ENCODE measurements around the gene PRDM2. TPM values are rescaled to one million over a fixed set of nuclear protein-coding genes. Genes with fewer than 3 reads are reported as not detected.
"Not testable (repeated sequence)": the region's sequence is repeated elsewhere in the genome, so short reads cannot be mapped to it uniquely, and the experiment has no call there.

Gene PRDM2, protein sequence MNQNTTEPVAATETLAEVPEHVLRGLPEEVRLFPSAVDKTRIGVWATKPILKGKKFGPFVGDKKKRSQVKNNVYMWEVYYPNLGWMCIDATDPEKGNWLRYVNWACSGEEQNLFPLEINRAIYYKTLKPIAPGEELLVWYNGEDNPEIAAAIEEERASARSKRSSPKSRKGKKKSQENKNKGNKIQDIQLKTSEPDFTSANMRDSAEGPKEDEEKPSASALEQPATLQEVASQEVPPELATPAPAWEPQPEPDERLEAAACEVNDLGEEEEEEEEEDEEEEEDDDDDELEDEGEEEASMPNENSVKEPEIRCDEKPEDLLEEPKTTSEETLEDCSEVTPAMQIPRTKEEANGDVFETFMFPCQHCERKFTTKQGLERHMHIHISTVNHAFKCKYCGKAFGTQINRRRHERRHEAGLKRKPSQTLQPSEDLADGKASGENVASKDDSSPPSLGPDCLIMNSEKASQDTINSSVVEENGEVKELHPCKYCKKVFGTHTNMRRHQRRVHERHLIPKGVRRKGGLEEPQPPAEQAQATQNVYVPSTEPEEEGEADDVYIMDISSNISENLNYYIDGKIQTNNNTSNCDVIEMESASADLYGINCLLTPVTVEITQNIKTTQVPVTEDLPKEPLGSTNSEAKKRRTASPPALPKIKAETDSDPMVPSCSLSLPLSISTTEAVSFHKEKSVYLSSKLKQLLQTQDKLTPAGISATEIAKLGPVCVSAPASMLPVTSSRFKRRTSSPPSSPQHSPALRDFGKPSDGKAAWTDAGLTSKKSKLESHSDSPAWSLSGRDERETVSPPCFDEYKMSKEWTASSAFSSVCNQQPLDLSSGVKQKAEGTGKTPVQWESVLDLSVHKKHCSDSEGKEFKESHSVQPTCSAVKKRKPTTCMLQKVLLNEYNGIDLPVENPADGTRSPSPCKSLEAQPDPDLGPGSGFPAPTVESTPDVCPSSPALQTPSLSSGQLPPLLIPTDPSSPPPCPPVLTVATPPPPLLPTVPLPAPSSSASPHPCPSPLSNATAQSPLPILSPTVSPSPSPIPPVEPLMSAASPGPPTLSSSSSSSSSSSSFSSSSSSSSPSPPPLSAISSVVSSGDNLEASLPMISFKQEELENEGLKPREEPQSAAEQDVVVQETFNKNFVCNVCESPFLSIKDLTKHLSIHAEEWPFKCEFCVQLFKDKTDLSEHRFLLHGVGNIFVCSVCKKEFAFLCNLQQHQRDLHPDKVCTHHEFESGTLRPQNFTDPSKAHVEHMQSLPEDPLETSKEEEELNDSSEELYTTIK (N-terminal part only)
- 10 to 100 TPM; 35.7 to 41.4 (median 40.1) TPM for polyA plus RNA-seq (ENCODE audit: insufficient read length in 4 of 4)

DNA sequence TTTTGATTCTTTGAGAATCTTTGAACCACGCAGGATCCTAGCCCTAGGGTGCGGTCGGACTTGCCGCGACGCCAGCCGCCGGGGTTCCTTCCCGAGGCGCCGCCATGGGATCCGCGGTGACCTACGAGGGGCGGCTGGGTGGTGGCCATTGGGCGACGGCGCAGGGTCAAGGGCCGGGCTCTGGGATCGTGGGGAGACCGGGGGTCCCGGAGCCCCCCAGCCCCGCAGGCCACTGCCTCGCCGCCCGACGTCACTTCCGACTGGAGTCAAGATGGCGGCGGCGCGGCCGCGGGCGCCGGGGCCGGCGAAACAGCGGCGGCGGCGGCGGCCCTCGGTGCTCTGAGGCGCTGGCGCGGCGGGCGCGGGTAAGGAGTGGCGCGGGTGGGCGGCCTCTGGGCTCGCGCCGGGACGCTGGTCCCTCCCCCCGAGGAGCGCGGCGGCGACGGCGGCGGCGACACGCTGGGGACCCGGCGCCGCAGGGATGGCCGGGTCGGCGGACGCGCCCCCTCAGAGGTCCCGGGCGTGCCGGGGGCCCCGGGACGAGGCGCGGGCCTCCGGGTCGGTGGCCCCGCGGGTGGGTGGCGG, at the start of gene PRDM2:
PRDM2 (plus strand) TSS at position 253 of the 585 bp plus-strand sequence. CDS start 15,418 bp downstream, outside the sequence.
- no peak for DNase-seq (ENCODE audit: low read depth in 4 of 4, low spot score in 3 of 4)

DNA sequence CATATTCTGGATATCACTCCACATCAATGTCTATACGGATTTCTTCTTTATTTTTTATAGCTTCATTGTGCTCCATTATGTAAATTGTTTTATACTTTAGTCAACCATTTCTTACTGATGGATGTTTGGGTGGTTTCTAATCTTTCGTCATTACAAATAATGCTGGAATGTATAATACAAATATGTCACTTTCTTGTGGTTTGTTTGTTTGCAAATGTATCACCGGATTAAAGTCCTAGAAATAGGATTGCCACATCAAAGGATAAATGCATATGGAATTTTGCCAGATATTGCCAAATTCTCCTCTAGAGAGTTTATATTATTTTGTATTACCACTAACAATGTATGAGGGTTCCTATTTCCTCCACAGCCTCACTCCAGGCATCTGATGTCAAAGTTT, 48.7 kb upstream of the PRDM2 start:
- DNase-seq (ENCODE audit: low read depth in 4 of 4, low spot score in 3 of 4): no peak

DNA sequence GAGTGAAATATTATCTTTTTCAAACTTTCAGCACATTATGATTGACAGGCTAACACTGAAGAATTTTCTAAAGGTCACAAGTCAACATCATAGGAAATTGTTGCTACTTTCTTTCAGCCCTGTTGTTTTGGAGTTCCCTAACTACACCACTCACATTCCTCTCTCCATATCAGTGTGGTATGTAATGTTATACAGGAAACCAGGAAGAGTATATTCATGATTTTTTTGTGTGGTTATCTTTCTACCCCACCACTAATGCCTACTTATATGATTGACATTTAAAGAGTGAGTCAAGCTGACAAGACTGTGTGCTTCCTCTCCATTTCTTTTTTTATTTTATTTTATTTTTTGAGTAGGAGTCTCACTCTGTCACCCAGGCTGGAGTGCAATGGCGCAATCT, 47.8 kb upstream of the PRDM2 start:
- no peak for DNase-seq (ENCODE audit: low read depth in 4 of 4, low spot score in 3 of 4)

DNA sequence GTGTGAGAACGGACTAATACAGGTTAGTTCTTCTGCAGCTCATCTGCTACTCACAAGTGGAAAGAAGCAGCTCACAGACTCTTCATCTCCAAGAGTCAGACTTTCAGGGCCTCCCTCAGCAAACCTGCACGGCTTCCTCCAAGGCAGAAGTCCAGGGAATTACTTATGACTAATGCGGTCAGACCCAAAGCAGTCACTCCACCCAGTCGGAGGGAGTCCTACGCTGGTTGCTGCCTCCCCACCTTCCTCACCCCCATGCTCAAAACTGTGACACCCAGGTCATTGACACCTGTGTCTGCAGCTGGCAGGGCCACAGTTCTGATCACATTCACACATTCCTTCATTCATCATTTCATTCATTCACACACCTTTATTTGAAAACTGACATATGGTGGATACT, 38.4 kb upstream of the PRDM2 start:
- no peak for DNase-seq (ENCODE audit: low read depth in 4 of 4, low spot score in 3 of 4)

DNA sequence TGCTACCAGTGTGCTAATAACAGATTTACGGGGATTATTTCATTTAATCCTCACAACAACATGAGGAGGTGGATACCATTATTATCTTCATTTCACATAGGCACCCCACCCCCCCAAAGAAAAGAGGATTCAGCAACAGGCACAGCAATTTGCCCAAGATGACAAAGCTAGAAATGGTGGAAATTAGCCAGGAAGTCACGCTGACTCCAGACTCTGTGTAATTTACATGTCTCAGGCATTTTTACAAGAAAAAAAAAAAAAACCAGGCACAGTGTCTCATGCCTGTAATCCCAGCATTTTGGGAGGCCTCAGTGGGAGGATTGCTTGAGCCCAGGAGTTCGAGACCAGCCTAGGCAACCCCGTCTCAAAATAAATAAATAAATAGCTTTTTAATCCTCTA, 37.5 kb upstream of the PRDM2 start:
- no peak for DNase-seq (ENCODE audit: low read depth in 4 of 4, low spot score in 3 of 4)

DNA sequence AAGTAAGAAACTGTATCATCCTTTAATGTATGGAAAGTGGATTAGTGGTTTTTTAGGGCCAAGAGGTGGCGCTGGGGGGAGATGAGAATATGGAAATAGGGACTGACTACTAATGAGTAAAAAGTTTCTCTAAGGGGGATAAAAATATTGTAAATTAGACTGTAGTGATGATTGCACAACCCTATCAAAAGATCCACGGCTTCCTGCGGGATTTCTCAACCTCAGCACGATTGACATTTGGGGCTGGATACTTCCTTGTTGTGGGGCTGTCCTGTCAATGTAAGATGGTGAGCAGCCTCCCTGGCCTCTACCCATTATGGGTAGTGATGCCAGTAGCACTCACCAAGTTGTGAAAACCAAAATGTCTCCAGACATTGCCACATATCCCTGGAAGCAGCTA, 36.0 kb upstream of the PRDM2 start:
- no peak for DNase-seq (ENCODE audit: low read depth in 4 of 4, low spot score in 3 of 4)

DNA sequence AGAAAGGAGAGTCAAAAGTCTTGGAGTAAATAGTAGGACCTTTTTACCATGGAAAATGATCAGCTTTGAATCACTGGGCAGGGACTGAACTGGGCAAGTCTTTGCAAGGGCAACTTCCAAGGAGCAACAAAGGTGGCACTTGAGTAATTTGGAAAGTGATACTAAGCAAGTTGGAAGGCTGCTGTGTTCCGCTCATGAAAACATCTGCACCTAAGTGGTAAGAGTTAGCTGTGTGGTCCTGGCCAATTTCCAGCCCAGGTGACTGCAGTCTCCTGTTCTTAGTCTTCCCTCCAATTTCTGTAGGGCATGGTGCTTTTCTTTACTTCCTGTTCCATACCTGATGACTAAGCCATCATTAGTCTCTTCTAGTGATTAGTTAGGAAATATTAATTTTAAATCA, 35.5 kb upstream of the PRDM2 start:
- no peak for DNase-seq (ENCODE audit: low read depth in 4 of 4, low spot score in 3 of 4)

DNA sequence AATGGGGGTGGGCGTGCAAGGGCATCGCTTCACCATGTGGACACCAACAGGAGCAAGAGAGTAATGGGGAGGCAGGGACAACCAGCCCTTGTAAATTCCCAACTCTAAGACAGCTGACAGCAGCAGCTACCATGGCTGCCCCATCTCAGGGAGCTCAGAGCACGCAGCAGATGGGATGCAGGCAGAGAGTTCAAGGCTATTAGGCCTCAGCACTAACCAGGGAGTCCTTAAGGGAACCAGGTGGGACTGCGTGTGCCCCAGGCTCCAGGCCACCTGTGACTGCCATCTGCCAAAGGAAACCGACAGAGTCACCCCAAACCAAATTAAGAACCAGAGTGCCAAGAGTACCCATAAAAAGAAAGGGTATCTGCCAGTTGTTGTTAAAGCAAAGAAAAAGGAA, 33.7 kb upstream of the PRDM2 start:
- no peak for DNase-seq (ENCODE audit: low read depth in 4 of 4, low spot score in 3 of 4)

DNA sequence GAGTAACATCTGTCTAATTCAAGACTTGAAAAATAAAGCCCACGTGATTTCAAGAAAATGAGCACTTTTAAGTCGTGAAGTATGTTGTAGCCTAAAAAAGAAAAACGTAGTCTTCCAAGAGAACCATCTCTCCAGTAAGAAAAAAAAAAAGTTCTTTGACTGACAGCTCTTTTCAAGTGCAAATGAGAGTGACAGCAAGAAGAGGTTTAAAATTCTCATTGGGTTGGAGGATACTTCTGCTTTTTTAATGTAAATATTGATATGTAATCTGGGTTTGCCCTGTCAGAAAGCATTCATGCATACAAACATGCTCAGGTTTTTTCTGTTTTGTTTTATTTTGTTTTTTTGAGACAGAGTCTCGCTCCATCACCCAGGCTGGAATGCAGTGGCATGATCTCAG, 32.3 kb upstream of the PRDM2 start:
- DNase-seq (ENCODE audit: low read depth in 4 of 4, low spot score in 3 of 4): no peak

DNA sequence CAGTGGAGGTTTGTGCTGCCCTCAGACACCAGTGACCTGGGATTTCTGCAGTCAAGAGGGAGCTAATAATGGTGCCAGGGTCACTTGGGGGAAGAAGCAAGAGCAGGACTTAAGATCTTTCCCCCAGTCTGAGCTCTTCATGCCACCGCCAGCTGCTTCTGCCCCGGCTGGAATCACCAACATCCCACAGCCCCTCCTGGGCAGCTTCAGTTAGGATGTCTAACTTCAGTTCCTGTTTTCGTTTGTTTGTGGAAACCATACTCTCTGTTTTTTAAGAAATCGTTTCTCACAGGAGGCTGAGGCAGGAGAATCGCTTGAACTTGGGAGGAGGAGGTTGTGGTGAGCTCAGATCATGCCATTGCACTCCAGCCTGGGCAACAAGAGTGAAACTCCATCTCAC, 25.6 kb upstream of the PRDM2 start:
- no peak for DNase-seq (ENCODE audit: low read depth in 4 of 4, low spot score in 3 of 4)

DNA sequence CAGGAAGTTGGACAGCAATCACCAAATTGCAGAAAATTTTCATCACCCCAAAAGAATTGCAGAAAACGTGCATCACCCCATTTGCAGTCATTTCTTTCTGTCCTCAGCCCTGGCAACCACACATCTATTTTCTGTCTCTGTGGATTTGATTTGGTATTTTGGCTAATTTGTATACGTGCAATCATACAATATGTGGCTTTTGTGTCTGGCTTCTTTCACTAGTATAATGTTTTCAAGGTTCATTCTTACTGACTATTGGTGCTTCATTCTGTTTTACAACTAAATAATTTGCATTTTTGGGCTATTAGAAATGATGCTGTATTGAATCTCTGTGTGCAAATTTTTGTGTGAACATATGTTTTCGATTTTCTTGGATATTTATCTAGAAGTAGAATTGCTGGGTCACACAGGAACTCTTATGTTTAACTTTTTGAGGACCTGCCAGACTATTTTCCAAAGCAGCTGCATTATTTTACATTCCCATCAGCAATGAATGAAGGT, 24.8 kb upstream of the PRDM2 start:
- DNase-seq (ENCODE audit: low read depth in 4 of 4, low spot score in 3 of 4): no peak

DNA sequence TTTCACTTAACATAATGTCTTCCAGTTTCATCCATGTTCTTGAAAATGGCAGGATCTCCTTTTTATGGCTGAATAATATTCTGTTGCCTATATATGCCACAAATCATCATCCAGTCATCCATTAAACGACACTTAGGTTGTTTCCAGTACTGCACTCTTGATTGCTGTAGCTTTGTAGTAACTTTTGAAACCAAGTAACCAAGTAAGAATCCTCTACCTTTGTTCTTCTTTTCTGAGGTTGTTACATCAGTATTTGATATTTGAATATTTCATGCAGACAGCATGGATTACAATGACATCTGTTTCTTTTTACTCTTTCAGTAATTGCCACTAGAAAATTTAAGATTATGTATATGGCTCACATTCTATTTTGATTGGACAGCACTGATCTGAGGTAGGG, 22.1 kb upstream of the PRDM2 start:
- no peak for DNase-seq (ENCODE audit: low read depth in 4 of 4, low spot score in 3 of 4)

DNA sequence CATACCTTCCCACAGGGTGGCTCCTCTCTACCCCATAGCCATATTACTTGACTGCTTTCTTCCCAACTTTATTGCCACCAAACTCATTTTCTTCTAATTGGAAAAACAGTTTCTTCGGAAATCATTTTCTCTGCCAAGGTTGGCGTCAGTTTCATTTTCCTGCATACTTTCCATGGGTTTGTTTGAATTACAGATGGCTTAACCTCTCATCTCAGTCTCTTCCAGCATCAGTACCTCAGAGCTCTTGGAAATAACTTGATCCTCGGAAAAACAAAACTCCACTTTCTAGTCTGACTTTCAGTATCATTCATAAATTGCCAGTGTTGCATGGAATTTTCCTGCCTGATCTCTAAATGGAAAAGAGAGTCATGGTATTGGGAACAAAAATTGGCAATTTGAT, 20.3 kb upstream of the PRDM2 start:
- DNase-seq (ENCODE audit: low read depth in 4 of 4, low spot score in 3 of 4): no peak

DNA sequence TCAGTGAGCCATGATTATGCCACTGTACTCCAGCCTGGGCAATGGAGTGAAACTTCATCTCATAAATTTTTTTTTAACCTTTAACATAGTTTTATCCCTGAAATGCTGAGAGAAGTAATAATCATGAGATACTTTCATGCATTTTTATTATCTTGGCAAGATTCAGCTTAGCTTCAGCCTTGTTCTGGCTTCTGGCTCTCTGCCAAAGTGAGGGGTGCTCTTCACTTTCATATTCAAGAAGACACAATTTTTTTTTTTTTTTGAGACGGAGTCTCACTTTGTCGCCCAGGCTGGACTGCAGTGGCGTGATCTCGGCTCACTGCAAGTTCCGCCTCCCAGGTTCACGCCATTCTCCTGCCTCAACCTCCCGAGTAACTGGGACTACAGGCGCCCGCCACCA, 19.4 kb upstream of the PRDM2 start:
- not testable (repeated sequence) for DNase-seq (ENCODE audit: low read depth in 4 of 4, low spot score in 3 of 4)

DNA sequence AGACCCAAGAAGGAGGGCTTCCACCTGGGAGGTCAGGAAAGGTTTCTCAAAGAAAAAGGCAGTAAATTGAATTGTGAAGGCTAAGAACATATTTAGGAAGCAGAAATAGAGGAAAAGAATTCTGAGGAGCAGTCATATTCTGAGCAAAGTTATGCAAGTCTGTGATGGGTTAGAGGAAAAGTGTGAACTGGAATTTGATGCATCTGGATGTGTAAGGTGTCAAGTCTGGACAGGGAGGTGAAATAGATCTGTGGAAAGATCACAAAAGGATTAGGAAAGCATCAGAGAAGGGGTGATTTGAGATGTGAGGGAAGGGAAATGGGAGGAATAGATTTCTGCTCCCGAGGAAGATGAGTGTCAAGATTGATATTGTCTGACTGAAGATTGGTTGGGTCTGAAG, 18.1 kb upstream of the PRDM2 start:
- no peak for DNase-seq (ENCODE audit: low read depth in 4 of 4, low spot score in 3 of 4)

DNA sequence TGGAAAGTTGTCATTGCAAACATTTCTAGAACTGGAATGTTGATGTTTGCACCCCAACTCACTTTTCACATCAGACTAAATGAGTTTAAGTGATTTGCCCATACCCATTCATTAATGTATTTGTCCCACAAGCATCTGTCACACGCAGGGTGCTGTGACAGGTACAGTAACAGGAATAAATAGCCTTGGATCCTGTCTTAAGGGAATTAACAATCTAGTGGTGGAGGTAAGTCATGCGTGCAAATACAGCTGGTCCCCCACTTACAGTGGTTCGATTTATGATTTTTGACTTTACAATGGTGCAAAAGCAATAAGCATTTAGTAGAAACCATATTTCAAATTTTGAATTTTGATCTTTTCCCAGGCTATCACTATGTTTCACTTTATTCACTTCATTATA, 17.5 kb upstream of the PRDM2 start:
- no peak for DNase-seq (ENCODE audit: low read depth in 4 of 4, low spot score in 3 of 4)

DNA sequence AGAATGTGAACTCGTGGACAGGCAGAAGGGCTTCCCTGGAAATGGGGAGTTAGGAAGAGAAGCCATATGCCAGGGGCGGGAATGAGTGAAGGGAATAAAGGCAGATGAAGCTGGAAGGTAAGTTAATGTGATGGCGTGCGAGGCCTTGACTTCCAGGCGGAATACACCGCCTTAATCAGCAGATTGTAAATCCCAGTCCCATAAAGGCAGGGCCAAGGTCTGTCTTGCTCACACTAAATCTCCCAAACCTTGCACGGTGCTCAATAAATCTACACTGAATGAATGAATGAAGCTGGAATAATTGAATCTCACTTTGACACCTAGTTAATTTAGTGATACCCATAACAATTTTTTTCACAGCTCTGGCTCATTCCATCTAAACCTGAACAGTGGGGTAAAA, 16.8 kb upstream of the PRDM2 start:
- no peak for DNase-seq (ENCODE audit: low read depth in 4 of 4, low spot score in 3 of 4)

DNA sequence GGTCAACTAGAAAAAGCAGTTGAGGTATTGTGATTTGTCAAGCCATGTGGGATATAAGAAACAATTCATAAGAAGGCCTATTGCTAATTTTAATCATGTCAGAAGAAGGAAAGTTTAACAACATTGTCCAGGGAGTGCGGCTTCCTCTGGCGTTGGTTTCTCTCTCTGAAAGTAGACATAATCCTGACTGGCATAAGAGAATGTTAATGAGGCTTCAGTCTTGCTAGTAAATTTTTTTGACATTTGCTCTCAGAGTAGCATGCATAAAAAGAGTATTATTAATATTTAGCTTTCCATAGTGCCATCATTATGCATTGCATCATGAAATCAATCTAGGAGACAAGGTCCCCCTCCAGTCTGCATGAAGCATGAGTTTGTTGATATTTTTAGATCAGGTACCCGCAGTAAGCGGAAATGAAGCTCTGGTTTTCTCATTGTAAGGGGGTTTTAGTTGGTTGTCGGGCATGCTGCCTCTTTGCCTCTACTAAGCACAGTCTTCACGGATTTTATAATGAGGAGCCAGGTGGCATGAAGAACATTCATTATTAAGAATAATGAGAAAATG, 12.8 kb upstream of the PRDM2 start:
- DNase-seq (ENCODE audit: low read depth in 4 of 4, low spot score in 3 of 4): no peak

DNA sequence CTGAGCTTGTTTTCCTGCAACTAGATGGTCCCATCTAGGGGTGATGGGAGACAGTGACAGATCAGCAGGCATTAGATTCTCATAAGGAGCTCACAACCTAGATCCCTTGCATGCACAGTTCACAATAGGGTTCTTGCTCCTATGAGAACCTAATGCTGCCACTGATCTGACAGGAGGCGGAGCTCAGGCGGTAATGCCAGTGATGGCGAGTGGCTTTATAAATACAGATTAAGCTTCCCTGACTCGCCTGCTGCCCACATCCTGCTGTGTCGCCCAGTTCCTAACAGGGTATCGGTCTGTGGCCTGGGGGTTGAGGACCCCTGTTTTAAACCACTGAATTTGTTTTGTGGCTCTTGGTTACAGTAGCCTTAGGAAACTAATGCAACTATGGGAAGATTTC, 6.9 kb upstream of the PRDM2 start:
- DNase-seq (ENCODE audit: low read depth in 4 of 4, low spot score in 3 of 4): not testable (repeated sequence)

Data from left renal pelvis (tissue), 4 donors.